ENCODE measurements around the gene MAPK8IP3.
"Not testable (repeated sequence)": the region's sequence is repeated elsewhere in the genome, so short reads cannot be mapped to it uniquely, and the experiment has no call there.

- not testable (repeated sequence) for TF ChIP-seq CTCF (IDR thresholded peaks at IDR 0.05; ENCODE audit: low read length); EZH2 (optimal IDR thresholded peaks at IDR 0.05; ENCODE audit: low read depth, low read length)
Observed at GRCh38 chr16:1799263-1799662, 93.3 kb downstream of the MAPK8IP3 start.
